Smooth muscle cell of the brain vasculature (primary cell): ENCODE results near the gene PDGFB.

ENCODE experiments used
- DNase-seq: peaks from one replicate; pipeline ENCODE4 v3.0.0-alpha.2; 2012; ENCODE audit warnings: low read depth, low spot score

Gene PDGFB

DNA sequence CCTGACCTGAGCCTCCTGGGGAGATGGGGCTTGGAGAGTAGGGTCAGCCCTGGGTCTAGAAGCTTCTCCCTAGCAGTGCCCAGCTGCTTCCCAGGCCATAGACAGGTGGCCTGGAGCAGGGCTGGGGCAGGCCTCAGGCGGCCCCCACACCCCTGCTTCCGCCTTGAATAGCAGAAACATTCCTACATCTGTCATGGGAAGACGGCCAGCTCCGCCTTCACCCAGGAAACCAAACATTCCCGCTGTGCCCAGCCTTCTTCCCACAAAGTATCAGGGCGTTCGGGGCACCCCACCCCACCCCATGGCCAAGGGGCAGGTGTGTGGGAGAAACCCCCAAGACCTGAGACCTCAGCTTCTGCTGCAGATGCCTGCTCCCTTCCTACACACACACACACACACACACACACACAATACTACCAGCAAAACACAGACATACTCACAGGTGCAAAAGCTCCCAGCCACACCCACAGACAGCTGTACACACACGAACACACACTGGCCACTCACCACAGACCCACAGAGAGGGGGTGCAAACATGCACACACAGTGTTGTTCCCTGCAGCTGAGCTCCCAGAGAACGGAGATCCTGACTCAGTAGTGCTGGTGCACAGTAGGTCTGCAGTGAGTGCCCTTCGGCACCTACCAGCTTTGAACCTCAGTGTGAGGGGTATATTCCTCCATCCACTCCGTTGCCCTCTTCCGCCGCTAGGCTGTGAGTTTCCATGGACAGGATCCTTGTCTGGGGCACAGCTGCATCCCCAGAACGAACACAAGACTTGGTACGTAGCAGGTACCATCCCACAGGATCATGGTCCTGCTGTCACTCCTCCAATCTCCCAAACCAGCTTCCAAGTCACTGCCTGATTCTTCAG, 37.4 kb downstream of the PDGFB start:
- DNase-seq: no peak

DNA sequence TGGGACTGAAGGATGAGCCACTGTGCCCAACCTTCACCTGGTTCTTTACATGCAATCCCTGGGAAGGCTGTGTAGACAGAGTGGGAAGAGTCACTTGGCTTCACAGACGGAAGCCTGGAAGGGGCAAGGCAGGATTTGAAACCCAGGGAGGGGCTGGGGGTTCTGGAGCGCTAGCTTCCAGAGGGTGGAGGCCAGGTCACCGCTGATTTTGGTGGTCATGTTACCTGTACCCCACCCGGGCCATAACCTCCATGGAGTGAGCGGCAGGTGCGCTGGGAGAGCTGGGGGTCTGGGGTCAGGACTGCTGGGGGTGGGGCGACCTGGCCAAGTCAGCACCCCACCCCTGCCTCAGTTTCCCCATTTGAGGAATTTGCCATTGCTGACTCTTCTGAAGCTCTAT, 38.3 kb downstream of the PDGFB start:
- DNase-seq: no peak

DNA sequence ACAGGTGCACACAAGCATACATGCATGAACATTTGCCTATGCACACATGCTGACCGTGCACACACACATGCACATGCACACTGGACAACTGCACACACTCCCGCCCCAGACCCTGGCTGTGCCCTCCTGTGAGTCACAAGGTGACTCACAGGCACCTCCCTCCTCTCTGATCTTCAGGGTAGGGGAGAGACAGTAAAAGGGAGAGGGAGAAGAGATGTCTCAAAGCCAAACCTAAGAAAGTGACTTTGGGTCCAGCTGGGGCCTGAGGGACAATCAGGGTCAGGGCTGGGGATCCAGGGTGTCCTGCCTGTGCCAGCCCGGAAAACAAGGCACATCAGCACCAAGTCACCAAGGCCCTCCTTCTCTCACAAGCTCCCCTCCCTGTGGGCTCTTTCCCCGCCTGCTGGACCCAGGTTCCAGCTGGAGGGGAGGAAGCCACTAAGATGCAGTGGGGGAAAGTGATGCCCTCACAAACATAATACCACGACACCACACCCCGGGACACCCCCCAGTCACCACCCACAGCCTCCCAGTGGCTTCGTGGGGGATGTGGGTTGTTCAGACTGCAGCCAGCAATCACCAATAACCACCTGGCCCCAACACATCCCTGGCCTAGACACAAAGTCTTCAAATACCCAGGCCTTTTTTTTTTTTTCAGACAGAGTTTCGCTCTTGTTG, 39.3 kb downstream of the PDGFB start:
- DNase-seq: no peak

DNA sequence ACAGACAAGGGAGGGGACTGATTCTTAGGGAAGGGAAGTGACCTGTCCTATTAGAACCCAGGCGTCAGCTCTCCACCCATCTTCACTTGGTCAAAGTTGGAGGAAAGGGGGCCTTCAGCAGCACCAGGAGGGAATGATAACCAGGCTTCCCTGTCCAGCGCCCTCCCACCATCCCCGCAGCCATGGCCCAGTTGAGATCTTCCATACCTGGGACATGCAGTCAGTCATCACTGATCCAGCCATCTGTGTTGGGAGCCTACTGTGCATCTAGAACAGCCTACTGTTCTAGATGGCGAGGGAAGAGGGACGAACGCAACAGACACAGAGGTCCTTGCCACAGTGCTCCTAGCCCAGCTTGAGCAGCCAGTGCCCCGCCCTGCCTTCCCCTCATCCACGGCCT, 40.6 kb downstream of the PDGFB start:
- no peak for DNase-seq

DNA sequence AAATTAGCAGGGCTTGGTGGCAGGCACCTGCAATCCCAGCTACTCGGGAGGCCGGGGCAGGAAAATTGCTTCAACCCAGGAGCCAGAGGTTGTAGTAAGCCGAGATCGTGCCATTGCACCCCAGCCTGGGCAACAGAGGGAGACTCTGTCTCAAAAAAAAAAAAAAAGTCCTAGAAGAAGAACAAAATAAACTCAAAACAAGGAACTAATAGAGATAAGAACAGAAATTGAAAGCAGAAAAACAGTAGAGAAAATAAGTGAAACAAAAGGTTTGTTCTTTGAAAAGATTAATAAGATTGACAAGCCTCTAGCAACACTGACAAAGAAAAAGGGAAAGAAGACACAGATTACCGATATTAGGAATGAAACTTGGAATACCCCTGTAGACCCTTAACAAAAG, 47.2 kb downstream of the PDGFB start:
- DNase-seq: no peak

DNA sequence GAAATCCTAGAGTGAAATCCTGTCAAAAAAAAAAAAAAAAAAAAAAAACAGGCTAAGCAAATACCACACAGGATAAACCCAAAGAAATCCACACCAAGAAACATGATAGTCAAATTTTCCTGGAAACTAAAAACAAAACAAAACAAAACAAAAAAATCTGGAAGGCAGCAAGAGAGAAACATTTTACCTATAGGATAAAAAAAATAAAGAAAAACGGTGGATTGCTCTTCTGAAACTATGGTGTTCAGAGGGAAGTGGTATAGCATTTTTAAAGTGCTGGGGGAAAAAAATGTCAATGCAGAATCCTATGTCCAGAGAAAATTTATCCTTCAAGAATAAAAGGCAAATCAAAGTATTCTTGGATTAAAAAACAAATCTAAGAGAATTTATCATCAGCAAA, 50.7 kb downstream of the PDGFB start:
- no peak for DNase-seq

DNA sequence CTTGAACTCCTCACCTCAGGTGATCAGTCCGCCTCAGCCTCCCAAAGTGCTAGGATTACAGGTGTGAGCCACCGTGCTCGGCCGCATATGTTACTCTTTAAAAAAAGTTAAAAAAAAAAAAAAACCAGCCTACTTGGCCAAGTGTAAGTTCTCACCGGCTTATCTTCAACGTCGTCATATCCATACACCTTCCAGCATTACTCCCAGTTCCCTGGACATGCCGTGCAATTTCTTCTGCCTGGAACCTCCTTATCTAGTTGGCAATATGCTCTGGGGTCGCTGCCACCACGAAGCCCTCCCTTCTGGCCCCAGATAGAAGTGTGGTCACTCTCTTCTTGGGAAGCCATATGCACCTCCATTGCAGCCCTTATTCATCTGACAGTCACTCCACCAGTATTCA, 56.0 kb downstream of the PDGFB start:
- no peak for DNase-seq

DNA sequence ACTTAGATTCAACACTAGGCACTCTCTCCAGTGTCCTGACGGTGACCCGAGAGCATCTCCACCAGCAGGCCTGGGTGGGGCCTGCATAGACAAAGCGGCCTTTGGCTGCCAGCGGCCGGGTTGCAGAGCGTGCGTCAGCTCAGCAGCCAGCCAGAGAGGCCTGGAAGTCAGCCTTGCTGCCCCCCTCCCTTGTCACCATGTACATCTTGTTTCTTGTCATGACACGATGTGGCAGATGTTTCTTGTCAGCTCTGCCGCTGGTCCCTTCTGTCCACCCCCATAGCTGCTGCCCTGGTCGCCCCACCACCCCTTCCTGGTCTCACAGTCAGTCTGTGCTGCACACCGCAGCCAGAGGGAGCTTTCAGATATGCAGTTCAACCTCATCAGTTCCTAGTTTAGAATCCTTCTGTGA, 59.2 kb downstream of the PDGFB start:
- DNase-seq: no peak

DNA sequence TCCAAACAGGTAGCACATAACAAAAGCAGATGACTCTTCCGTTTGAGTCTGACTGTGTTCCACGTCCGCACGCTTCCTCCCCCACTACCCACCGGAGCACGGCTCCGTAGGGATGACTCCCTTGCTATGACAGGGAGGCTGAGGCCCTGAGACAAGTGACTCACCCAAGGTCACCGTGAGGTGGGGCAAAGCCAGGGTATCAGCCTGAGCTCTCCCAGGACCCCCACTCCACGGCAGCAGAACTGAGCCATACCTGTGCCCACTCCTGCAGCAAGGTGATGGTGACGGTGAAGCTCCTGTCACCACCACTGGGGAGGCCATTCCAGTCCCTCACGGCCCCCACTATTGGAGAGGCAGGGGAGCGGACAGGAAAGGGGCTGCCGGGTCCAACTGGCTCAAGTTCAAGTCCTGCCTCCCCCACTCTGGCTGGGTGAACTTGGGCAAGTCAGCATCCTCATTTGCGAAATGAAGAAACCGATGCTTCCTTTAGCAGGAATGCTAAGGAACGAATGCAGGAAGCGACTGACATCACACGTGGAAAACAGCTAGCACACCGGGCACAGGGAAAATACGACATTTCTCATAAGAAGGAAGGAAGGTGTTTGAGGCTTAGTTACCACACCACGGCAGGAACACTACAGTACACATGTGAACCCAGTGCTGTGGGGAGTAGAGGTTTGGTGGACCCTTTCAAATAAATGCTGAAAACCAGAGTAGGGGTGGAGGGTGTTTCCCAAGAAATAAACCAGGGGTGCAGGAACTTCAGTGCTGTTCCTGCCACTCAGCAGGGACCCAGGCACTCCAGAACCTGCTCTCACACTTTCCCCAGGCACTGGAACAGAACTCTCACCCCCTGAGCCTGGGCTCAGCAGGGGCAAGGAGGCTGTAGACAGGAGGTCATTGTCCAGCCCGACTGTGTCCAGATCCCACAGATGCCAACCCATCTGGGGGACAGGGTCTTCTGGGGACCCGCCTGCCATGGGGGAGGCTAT, 59.9 kb downstream of the PDGFB start:
- DNase-seq: no peak

DNA sequence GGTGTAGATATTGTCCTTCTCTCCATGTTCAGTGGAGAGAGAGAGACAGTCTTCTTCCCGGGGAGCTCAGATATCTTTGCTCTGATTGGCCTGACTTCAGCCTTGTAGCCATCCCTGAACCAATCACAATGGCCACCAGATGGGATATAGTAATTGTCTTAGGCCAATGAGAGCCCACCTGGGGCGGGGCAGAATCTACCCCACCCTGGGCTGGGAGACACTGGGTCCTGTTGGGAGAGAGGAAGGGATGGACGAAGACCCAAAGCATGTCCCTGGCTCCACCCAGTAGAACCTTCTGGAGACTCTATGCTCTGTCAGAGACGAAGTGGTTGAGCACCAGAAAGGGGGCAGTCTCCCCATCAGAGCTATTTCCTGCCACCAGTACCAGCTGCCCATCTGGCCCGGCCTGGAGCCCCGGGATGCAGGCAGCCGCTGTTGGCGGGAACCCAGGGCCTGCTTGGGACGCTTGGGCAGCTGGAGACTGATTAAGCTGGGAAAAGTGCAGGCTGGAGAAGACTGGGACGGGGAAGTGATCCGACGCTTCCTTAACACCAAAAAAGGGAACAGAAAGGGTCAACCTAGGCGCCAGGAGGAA, 60.7 kb downstream of the PDGFB start:
- DNase-seq: no peak

DNA sequence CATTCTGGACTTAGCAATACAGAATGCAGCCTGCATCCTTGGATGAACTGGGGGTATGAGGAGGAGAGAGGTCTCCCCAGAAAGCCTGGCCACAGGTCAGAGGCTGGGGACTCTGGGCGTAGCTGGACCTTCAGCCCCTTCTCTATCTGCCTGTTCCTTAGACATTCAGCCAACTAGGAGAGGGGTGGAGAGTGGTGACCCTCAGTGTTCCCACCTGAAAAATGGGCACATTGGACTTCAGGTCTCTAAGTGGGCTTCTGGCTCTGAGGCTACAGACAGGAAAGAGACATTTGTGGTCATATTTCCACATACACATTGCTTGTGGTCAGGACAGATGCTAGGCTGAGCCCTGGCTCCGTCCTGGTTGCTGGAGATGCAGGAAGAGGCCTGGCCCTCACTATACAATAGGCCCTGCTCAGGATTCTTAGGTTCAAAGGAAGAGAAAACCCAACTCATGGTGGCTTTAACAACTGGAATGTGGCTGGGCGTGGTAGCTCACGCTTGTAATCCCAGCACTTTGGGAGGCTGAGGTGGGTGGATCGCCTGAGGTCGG, 62.2 kb downstream of the PDGFB start:
- DNase-seq: no peak

DNA sequence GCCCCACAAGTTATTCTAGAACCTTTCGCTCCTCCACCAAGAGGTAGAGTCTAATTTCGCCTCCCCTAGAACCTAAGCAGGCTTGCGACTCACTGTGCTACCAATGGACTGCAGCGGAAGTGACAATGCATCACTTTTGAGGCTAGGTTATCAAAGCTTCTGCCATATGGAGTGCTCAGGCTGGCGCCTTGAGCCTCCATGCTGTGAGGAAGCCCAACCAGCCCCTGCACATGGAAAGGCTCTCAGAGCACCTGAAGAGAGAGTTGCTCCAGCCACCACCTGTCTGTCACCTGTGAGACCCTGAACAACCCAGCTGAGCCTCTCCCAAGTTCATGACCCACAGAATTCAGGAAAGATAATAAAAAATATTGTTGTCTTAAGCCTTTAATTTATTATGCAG, 63.0 kb downstream of the PDGFB start:
- DNase-seq: no peak

DNA sequence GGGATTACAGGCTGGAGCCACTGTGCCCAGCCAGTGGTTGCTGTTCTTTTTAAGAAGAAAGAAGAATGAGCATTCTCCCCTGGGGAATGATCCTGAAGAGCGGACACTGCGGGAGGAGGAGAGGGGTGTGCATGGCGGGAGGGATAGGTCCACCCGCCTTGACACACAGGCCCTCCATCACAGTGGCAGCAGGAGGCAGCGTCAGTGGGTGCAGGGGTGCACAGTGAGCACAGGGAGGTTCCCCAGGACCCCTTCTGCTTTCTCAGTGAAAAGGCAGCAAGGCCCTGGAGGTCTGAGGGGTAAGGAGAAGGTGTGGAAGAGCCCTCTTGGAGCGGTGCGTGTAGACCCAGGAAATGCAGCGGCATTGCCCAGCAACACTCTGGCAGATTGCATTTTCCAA, 63.4 kb downstream of the PDGFB start:
- no peak for DNase-seq

DNA sequence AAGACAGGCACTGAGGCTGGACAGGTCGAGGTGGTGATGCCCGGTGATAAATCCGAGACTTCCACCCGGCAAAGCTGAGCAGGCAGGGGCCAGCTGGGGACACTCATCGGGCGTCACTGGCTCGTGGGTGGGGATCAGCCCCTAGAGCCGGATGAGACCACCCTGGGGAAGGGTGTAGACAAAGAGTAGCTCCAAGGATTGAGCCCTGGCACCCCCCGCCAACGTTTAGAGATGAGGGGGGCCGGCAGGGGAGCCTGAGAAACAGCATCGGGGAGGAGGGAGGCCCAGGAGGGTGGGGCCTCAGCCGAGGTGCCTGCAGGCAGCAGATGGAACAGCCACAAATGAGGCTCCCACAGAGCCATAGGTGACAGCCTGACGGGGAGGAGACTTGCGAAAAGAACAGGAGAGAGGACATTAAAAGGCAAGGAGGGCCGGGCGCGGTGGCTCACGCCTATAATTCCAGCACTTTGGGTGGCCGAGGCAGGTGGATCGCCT, 64.9 kb downstream of the PDGFB start:
- no peak for DNase-seq

DNA sequence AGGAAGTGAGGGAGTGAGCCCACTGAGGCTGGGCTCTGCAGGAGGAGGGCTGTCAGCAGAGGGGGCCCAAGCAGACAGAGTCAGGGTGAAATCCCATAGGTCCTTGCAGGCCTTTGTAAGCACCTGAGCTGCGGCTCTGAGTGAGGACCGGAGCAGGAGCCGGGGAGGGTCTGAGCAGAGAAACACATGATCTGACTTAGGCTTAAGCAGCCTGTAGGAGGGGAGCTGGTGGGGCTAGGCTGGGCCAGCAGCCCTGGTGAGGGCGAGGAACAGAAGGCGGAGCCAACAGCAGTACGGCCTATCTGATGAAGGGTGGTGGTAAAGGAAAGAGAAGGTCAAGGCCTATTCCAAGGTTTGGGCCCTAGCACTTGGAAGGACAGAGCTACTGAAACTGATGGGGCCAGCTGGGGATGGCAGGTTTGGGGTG, 65.4 kb downstream of the PDGFB start:
- DNase-seq: no peak

DNA sequence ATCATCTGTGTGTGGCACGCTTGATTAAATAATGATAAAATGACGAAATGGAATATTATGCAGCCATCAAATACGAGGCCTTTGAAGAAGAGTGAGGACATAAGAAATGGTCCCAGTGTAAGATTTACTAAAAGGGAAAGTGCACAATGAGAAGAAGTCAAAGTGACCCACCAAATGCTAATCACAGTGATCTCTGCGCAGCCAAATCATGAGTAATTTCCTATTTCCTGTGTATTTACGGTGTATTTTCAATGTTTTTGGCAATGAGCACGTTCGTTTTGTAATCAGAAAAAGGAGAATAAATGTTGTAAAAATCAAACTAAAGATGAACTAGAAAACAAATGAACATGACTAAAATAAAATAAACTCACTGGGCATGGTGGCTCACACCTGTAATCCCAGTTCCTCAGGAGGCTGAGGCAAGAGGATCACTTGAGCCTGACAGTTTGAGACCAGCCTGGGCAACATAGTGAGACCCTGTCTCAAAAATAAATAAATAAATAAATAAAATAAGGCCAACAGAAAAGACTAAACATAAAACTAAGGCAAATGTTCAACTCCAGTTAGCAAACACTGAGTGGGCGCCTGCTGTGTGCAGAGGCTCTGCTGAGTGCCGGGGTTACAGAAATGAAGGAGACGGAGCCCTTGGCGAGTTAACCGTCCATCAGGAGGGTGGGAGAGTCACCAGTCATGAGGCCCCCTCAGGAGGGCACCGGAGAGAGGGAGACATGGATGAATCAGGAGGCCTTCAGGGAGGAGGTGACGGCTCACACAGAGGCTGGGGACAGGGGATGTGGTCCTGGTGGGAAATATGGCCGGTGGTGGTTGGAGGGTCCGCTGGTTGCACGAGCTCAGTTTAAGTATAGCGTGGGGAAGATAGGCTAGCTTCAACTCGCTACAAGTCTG, 66.3 kb downstream of the PDGFB start:
- DNase-seq: no peak

DNA sequence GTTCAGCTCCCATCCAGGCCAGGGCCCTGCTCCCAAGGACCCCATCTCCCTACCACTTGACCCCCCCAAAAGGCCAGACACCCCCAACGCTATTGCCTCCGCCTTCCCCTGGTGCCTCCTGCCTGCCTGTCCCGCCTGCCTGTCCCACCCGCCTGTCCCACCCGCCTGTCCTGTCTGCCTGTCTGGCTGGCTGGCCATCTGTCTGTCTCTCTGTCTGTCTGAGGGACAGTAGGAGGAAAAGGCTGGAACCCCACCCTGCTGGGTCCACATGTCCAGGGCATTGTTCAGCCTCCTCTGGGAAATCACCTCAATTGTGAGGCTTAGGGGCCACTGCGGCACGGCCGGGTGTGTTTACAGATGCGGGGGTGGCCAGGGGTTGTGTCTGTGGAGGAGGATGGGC, 67.0 kb downstream of the PDGFB start:
- DNase-seq: no peak

DNA sequence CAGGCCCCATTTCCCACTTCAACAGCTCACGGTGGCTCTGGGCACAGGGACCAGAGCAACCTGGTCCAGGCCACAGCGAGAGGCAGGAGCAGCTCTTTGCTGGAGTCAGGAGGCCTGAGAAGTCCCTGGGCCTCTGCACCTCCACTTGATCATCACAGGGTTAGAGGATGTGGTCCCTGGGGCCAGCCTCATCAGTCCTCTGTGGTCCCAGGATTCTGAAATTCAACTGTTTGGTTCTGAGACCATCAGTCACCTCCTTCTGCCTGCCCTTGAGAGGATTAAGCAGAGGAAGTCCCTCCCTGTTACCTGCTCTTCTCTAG, 67.4 kb downstream of the PDGFB start:
- DNase-seq: no peak

DNA sequence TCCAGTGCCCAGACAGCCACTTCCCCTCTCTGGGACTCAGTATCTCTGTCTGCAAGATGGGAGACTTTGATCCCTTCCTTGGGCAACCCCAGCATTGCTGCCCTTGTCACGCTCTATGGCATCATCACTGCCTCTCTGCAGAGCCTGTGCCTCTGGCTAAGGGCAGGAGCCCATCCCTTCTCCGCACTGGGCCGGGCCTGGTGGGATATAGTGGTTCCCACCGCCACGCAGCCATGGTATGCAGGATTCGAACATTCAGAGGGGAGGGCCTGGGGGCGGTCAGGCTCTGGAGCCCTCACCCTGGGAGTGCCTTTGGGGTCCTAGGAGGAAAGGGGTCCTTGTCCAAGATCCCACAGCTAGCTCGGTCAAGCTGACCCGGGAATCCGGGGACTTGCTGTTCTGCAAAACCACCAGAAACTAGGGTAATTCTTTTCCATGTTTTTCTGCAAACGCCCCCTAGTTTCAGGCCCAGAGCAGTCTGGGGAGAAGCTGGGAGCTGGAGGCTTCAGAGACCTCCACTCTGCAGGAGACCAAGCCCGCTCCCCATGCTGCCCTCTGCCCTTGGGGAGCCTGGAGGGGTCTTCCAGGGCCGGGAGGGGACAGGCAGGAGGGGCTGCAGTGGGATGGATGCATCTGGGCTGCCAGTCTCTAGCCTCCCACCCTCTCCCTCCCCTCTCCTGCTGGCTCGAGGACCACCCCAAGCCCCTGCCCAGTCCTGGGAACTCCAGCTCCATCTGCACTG, 67.9 kb downstream of the PDGFB start:
- no peak for DNase-seq
